Transverse colon (tissue), 4 donors: Measurements from ENCODE around the gene MS4A4E.

ENCODE experiments used
- CTCF ChIP-seq, 5 experiments: fragments of 200-600 bp in 3 of 5; fragments of 450-650 bp in 2 of 5; sonication (generic) in 3 of 5; IDR thresholded peaks; 1 replicate in 2 of 5; 2 replicates in 3 of 5; pipeline ENCODE4 v1.5.1; 2016 to 2017; ENCODE audit warnings: antibody characterized with exemption in 5 of 5, inconsistent platforms in 3 of 5, mild to moderate bottlenecking in 2 of 5, moderate library complexity in 1 of 5
- EP300 ChIP-seq: sonication (generic); formaldehyde crosslinking; IDR thresholded peaks from one replicate; pipeline ENCODE4 v1.6.1; 2017; ENCODE audit warnings: antibody characterized with exemption, low read depth
- POLR2A ChIP-seq: fragments of 450-650 bp; IDR thresholded peaks from one replicate; pipeline ENCODE4 v1.6.1; 2016; ENCODE audit warnings: antibody characterized with exemption, mild to moderate bottlenecking, moderate library complexity
- POLR2AphosphoS5 ChIP-seq, 3 donors: sonication (generic); formaldehyde crosslinking; IDR thresholded peaks; one replicate each; pipeline ENCODE4 v1.6.1; 2016; ENCODE audit warnings: antibody characterized with exemption in 3 of 3

- TF ChIP-seq POLR2AphosphoS5 (IDR thresholded peaks at IDR 0.05) (no peak), CTCF (IDR thresholded peaks at IDR 0.05) (no peak), POLR2A (no peak), EP300 (no peak)
Observed at GRCh38 chr11:60172011-60172410, 70.9 kb downstream of the MS4A4E start.
